ENCODE results near the gene ADAM30. TPM values are rescaled to one million over a fixed set of nuclear protein-coding genes. Genes with fewer than 3 reads are reported as not detected.

Gene ADAM30
- total RNA-seq (2022; extraction: Qiagen RNA extraction; ENCODE audit: low read depth), result not detected in 5 replicates

DNA sequence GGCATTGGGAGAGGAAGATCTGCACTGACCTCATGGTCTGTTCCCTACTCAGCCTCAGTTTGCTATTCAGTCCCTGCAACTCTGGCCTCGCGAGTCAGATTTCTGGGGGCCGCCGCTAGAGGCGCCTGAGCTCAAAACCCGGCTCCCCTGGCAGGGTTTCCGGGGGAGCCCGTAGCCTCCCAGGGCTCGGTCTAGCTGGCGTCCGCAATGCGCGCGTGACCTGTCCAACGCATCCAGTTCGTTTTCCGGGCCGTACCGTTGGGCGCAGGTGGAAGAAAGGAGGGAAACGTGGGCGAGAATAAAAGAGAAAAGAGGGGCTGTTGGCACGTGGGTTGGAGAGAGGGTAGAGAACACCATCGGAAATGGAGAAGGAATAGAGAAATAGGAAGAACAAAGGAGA is at the start of gene ADAM30:
Gene ADAM30, minus strand, starts transcription at position 213 of the 400 bp plus-strand sequence. Its CDS starts 179 bp downstream, at position 34.

Other genes with a start within 250 kb of the ADAM30 start
- gene ZNF697, start 248.2 kb downstream of the ADAM30 start, total RNA-seq (2022; extraction: Qiagen RNA extraction; ENCODE audit: low read depth), result 1.6 to 2.1 TPM (median 1.8 TPM) in 5 replicates
- 61.4 to 93.1 TPM (median 85.3 TPM) in 5 replicates for gene PHGDH, start 184.6 kb downstream of the ADAM30 start, total RNA-seq (2022; extraction: Qiagen RNA extraction; ENCODE audit: low read depth)
- gene HMGCS2, start 127.6 kb downstream of the ADAM30 start, total RNA-seq (2022; extraction: Qiagen RNA extraction; ENCODE audit: low read depth), result not detected in 5 replicates
- gene REG4, start 85.1 kb downstream of the ADAM30 start, total RNA-seq (2022; extraction: Qiagen RNA extraction; ENCODE audit: low read depth), result not detected in 5 replicates
- 18.6 to 30.5 TPM (median 26.8 TPM) in 5 replicates for gene NOTCH2, start 173.1 kb upstream of the ADAM30 start, total RNA-seq (2022; extraction: Qiagen RNA extraction; ENCODE audit: low read depth)